ENCODE measurements around the gene FSD1L. TPM values are rescaled to one million over a fixed set of nuclear protein-coding genes. Genes with fewer than 3 reads are reported as not detected.

The FSD1L gene
- total and polyA plus RNA-seq, 2 donors: 1.7 to 27.5 TPM

Other genes with a start within 250 kb of the FSD1L start
- gene SLC44A1, start 203.4 kb upstream of the FSD1L start, total RNA-seq: 57.4 TPM
- gene SLC44A1, start 203.4 kb upstream of the FSD1L start, polyA plus RNA-seq: 24.8 TPM
- gene FKTN, start 110.1 kb downstream of the FSD1L start, total RNA-seq: 48.9 TPM
- gene FKTN, start 110.1 kb downstream of the FSD1L start, polyA plus RNA-seq: 5.0 TPM
- gene TAL2, start 214.4 kb downstream of the FSD1L start, total RNA-seq: 0.69 TPM
- not detected for gene TAL2, start 214.4 kb downstream of the FSD1L start, polyA plus RNA-seq
- 15.0 TPM for gene TMEM38B, start 246.5 kb downstream of the FSD1L start, total RNA-seq
- gene TMEM38B, start 246.5 kb downstream of the FSD1L start, polyA plus RNA-seq: 9.6 TPM